Measurements from ENCODE around the gene APP.

DNA sequence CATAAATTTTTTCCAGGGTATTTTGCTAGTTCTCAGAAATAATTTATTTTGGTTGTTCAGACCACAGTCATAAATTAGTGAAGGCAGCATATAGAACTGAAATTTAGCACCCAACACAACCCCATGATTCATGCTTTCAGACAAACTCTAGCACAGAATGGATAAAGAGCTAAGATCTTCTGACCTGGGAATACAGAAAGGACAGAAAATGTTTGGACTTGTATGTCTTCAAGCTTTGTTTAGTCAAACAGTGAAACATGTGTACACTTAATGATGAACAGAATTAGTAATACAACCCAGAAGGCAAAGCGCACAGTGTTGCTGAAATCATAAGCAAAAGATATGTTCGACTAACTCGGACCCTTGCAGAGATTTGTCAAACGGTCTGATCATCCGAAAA is 205.6 kb downstream of the APP start:
- TF ChIP-seq, protein P1, sequence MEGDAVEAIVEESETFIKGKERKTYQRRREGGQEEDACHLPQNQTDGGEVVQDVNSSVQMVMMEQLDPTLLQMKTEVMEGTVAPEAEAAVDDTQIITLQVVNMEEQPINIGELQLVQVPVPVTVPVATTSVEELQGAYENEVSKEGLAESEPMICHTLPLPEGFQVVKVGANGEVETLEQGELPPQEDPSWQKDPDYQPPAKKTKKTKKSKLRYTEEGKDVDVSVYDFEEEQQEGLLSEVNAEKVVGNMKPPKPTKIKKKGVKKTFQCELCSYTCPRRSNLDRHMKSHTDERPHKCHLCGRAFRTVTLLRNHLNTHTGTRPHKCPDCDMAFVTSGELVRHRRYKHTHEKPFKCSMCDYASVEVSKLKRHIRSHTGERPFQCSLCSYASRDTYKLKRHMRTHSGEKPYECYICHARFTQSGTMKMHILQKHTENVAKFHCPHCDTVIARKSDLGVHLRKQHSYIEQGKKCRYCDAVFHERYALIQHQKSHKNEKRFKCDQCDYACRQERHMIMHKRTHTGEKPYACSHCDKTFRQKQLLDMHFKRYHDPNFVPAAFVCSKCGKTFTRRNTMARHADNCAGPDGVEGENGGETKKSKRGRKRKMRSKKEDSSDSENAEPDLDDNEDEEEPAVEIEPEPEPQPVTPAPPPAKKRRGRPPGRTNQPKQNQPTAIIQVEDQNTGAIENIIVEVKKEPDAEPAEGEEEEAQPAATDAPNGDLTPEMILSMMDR (IDR thresholded peaks at IDR 0.05; ENCODE audit: poor library complexity): no peak
- no peak for TF ChIP-seq EZH2phosphoT487 (IDR thresholded peaks at IDR 0.05; ENCODE audit: low read depth, severe bottlenecking, unreplicated experiment)
